ENCODE results near the gene SUGCT. TPM values are rescaled to one million over a fixed set of nuclear protein-coding genes. Genes with fewer than 3 reads are reported as not detected.

SUGCT gene
- total RNA-seq, 2 donors from 2014 or later = 10.3 to 18.6 TPM

- ATAC-seq (no peak), DNase-seq (no peak)
- intact Hi-C loops (cut with DNase I, micrococcal nuclease) = no loop called here
Measured at GRCh38 chr7:40786909-40787308, 652.1 kb downstream of the SUGCT start.

GRCh38 chr7:40793132-40793531, 658.3 kb downstream of the SUGCT start:
- intact Hi-C loops (cut with DNase I, micrococcal nuclease) = no loop called here
- ATAC-seq = no peak
- no peak for DNase-seq

DNA sequence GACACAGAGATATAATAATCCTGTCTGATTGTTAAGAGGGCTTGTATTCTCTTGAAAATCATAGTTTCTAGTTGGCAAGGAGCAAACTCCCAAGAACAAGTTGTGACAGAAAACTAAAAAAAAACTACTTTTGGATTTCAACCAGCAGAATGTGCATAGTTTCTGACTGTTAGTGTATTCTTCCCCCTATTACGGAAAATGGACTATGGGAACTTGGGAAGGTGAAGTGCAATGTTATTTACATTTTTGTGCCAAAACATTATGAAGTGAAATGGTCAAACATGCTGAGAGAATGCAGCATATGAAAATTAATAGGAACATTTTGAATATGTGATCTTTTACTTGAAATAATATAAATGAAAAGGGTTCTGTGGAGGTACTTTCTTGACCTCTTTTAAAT, 660.8 kb downstream of the SUGCT start:
- DNase-seq (no peak), ATAC-seq (no peak)
- intact Hi-C loops (cut with DNase I, micrococcal nuclease) = no loop called here

- intact Hi-C loops (cut with DNase I, micrococcal nuclease) = no loop called here
- no peak for ATAC-seq
- no peak for DNase-seq
Measured at GRCh38 chr7:40796723-40797122, 661.9 kb downstream of the SUGCT start.

DNA sequence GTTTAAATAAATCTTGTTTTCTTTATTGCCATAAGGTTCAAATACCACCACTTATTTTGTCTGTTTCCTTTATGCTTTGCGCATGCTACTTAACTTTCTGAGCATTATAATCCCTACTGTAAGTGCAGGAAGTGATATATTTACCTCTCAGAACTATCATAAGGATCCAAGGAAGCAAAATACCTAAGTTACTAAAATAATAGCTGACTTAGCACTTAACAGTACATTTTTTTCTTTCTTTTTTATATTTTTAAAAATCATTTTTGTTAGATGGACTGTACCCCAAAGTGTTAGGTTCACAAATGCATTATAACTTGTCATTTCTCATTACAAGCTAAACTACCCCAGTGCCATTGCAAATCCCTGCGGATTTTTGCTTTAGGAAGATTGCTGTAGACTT, 663.8 kb downstream of the SUGCT start:
- ATAC-seq (no peak), DNase-seq (no peak)
- intact Hi-C loops (cut with DNase I, micrococcal nuclease) = no loop called here

GRCh38 chr7:40799493-40800403, 664.9 kb downstream of the SUGCT start:
- DNase-seq (no peak), ATAC-seq (peak; percentile 18)
- intact Hi-C loops (cut with DNase I, micrococcal nuclease) = no loop called here

- no peak for ATAC-seq
- intact Hi-C loops (cut with DNase I, micrococcal nuclease) = no loop called here
- DNase-seq = no peak
Measured at GRCh38 chr7:40800771-40801170, 666.0 kb downstream of the SUGCT start.

DNA sequence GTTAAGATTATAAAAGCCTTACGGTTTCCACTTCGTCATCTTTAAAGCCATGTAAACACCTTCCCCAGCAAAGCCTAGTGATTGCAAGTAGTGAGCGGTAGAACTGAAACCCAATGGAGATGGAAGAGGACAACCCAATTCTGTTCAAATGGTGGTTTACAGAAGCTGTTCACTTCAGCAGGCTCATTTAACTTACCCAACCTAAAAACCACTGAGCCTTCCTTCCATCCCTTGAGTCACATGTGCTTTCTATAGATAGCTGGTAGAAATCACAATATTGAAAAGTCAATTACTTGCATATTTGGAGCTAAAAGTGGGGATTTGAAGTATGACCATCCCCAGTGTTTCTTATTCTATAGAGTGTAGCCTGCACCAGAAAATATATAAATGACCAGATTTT, 667.7 kb downstream of the SUGCT start:
- no peak for DNase-seq
- no peak for ATAC-seq
- intact Hi-C loops (cut with DNase I, micrococcal nuclease) = no loop called here

DNA sequence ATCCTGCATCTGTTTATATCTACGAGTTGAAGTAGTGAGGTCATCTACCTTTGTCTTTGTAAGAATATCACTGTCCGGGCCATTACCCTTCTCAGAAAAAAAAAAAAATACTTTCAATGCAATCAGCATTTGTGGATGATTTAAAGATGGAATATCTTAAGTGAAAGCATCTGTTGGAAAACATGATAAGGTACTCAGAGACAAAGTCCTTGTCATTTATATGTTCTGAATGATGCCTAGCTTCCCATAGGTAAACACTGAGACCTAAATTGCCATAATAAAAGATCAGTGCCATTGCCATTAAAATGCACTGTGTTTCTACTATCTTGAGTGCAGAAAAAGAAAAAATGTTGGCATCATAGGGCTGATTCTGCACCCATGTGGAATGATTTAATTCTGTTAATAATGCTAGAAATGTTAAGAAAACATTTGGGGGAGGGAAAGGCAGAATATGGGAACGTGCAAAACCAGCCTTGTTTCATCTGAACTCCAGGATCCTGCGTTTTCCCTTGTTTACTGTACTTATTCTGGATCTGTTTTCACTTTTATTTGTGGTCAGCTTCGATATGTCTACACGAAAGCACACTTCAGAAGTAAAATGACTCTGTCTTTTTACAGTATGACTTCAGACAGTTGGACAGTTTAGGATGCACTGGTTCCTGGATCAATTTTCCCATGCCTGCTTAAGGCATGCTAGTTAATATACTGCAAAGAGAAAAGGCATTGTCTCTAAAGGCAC, 669.8 kb downstream of the SUGCT start:
- intact Hi-C loops (cut with DNase I, micrococcal nuclease) = no loop called here
- ATAC-seq (peak; percentile 88), DNase-seq (no peak)

- ATAC-seq (peak; percentile 1), DNase-seq (no peak)
- intact Hi-C loops (cut with DNase I, micrococcal nuclease) = no loop called here
Measured at GRCh38 chr7:40805361-40805760, 670.6 kb downstream of the SUGCT start.

DNA sequence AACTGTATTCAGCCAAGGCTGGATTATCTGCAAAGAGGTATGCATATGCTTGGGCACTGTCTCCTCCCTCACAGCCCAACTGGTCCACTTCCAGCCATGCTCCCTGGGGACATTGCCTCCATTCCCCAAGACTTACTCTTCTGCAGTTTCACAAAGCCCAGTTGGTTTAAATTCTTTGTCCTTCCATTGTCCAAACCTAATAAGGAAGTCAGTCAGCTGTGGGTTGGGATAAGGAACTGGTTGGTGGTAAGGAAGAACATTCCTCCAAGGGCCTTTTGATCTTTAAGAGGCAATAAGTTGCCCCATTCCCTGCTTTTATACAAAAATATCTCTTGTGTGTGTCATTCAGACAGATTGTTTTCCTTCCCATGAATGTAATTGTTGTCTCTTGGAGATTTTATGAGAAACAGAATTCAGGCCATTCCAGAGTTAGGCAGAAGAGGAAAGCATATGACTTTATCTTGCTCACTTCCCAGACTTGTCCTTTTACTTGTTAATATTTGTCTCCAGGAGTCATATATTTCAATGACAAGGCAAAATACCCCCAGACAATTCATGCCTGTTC, 673.7 kb downstream of the SUGCT start:
- DNase-seq = no peak
- peak; percentile 65 for ATAC-seq
- intact Hi-C loops (cut with DNase I, micrococcal nuclease) = no loop called here

DNA sequence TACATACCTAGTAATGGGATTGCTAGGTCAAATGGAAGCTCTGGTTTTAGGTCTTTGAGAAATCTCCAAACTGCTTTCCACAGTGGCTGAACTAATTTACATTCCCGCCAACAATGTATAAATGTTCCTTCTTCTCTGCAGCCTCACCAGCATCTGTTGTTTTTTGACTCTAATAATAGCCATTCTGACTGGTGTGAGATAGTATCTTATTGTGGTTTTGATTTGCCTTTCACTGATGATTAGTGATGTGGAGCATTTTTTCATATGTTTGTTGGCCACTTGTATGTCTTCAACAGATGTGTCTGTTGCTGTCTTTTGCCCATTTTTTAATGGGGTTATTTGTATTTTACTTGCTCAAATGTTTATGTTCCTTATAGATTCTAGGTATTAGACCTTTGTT, 675.5 kb downstream of the SUGCT start:
- intact Hi-C loops (cut with DNase I, micrococcal nuclease) = no loop called here
- DNase-seq (no peak), ATAC-seq (no peak)

GRCh38 chr7:40811666-40812065, 676.9 kb downstream of the SUGCT start:
- DNase-seq (no peak), ATAC-seq (no peak)
- intact Hi-C loops (cut with DNase I, micrococcal nuclease) = no loop called here

DNA sequence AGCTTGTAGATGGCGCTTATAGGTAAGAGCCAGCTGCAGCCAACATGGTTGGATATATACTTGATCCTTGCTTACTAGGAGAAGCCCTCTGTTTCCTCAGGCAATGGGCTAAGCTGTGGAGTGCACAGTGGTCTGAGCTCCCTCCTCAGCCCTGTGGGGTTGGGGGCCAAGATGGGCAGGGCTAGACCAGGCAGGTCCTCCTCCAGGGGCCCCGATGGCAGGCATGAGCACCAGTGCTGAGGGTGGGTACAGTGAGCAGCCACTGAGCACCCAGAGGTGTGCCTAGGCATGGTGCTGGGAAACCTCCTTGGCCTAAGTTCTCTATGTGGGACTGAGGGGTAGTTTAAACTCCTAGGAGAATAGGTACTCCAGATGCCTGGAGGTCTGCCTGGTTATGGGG, 680.2 kb downstream of the SUGCT start:
- intact Hi-C loops (cut with DNase I, micrococcal nuclease) = no loop called here
- ATAC-seq (no peak), DNase-seq (no peak)

GRCh38 chr7:40815512-40815911, 680.7 kb downstream of the SUGCT start:
- intact Hi-C loops (cut with DNase I, micrococcal nuclease) = no loop called here
- no peak for DNase-seq
- ATAC-seq = no peak

DNA sequence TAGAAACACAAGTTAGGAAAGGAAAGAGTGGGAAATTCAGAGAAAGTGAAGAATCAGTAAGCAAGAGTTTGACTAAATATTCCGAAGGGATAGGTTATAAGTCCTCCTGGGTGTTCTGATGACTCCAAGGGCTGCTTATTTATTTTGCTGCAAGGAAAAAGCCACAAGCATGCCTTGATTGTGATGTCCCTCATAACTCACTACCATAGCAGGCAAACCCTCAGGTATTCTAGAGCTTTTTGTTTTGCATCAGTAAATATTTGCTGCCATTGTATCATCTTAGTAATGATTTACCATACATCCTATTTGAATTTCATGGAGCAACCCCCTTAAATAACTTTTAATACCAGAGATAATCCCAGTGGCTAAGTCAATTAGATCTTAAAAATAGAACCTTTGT, 688.1 kb downstream of the SUGCT start:
- intact Hi-C loops (cut with DNase I, micrococcal nuclease) = no loop called here
- ATAC-seq = no peak

DNA sequence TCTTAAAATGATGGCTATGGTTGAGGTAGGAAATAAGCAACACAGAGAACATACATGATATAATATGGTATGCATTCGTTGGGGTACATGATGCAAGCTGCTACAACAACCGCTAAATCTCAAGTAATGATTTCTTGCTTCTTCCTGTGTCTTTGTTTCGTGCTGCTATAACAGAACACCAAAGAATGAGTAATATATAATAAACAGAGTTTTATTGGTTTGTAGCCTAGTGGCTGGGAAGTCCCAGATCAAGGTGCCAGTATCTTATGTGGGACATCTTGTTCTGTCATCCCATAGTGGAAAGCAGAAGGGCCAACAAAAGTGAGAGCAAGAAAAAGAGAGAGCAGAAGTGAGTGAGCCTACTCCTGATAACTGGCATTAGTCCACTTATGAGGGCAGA, 689.7 kb downstream of the SUGCT start:
- ATAC-seq = peak; percentile 90
- intact Hi-C loops (cut with DNase I, micrococcal nuclease) = no loop called here
- no peak for DNase-seq

More for the DNA sequence above, 688.1 kb downstream of the SUGCT start:
- DNase-seq = no peak

GRCh38 chr7:40826411-40827221, 691.8 kb downstream of the SUGCT start:
- intact Hi-C loops (cut with DNase I, micrococcal nuclease) = no loop called here
- ATAC-seq = no peak
- no peak for DNase-seq

Data from left colon (tissue), 2 donors.